Urinary bladder (tissue), 4 donors: ENCODE data around the gene CEACAM20. TPM values are rescaled to one million over a fixed set of nuclear protein-coding genes. Genes with fewer than 3 reads are reported as not detected.

Experiments used
- DNase-seq: peaks from one replicate; pipeline ENCODE4 v3.0.0-alpha.2; 2015; ENCODE audit errors: extremely low spot score
- H3K27ac ChIP-seq: one replicate; pipeline ENCODE4 v1.5.1; 2013; ENCODE audit warnings: low read depth, mild to moderate bottlenecking, moderate library complexity
- H3K36me3 ChIP-seq: one replicate; pipeline ENCODE4 v1.6.1; 2013; ENCODE audit warnings: mild to moderate bottlenecking, moderate library complexity; ENCODE audit not compliant: insufficient read depth
- H3K4me1 ChIP-seq: one replicate; pipeline ENCODE4 v1.6.1; 2013; ENCODE audit warnings: mild to moderate bottlenecking, moderate library complexity; ENCODE audit not compliant: insufficient read depth
- H3K4me3 ChIP-seq: one replicate; pipeline ENCODE4 v1.5.1; 2013; ENCODE audit warnings: low read depth, low read length
- WGBS: extraction: QIAGEN DNeasy Blood & Tissue Kit; methylation state at CpG from one replicate; pipeline ENCODE4 v1.1.7; 2013; 5-methylcytosine and 5-hydroxymethylcytosine counted together
- polyA plus RNA-seq: library from polyadenylated mRNA; stranded (reverse); fragments of 200-250 nt; gene quantifications from one replicate; pipeline ENCODE4 v1.2.3, GENCODE V29; 2013
- total RNA-seq: library from RNA; depleted of rRNA; stranded (reverse); fragments of >200 nt; gene quantifications from one replicate; pipeline ENCODE4 v1.2.3, GENCODE V29; 2014
- donor health status: healthy with polysubstance abuse.
- donor health status: healthy.

CEACAM20 gene
- total RNA-seq, result not detected
- not detected for polyA plus RNA-seq

DNA sequence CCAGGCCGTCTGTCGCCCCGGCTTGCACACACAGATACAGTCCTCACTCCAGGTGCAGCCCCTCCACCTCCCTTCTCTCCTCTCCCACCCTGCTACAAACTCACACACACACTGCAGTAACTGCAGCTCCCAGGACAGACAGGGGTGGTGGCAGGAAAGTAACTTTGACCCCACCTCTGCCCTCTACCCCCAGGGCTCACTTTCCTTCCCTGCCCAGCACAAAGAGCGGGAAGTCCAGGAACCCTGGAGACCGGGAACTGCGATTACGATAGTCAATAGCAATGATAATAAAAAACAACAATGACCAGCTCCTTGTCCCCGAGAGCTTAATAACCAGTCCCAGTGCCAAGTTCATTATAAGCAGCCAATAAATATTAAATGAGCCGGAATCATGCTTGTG, at the start of gene CEACAM20:
Gene CEACAM20, minus strand, starts transcription at position 140 of the 400 bp plus-strand sequence. CDS start 166 bp downstream, outside the sequence.
- Histone ChIP-seq H3K4me1 (no peaks in the 10 kb centered on the region), H3K27ac (no peak within 1 kb of the TSS), H3K4me3 (no peak within 1 kb of the TSS), H3K36me3 (no peaks in the 10 kb centered on the region)
- WGBS, result 69% methylated on average over 9 of the region's 9 CpGs
- no peak for DNase-seq

DNA sequence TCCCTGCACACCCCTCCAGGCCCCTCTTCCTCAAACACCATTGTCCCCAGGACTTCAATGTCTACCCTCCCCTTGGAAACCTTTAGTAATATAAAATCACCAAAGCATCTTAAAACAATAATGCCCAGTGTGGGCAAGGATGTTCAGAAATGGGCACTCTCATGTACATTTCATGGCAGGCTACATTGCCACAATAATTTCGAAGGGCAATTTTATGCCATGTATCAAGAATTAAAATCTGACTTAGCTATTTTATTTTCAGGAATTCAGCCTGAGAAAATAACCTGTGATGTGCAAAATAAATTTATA, 48.0 kb upstream of the CEACAM20 start:
- 72% methylated on average over 1 of the region's 1 CpG for WGBS

DNA sequence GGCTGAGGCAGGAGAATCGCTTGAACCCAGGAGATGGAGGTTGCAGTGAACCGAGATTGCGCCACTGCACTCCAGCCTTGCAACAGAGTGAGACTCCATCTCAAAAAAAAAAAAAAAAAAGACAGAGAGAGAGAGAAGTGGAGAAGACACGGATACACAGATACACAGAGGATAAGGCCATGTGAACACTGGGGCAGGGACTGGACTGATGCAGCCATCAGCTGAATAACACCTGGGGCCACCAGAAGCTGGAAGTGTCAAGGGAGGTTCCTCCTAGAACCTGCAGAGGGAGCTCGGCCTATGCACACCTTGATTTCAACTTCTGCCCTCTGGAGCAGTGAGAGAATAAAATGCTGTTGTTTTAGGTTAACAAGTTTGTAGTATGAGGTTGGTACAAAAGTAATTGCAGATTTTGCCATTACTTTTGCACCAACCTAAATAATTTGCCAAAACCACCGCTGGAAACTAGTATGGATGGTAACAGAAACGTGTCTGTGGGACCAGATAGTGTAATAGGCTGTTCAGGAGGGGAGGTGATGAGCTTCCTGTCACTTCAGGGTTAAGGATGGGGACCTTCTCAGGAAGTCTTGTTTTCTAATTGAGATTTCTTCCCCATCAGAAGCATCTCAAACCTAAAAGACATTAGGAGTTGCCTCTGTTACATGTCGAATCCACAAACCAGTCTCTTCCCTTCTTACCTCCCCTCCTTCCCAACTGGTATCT, 47.5 kb upstream of the CEACAM20 start:
- WGBS, result 71% methylated on average over 8 of the region's 8 CpGs
- Histone ChIP-seq H3K4me1 (no peaks in the 10 kb centered on the region), H3K36me3 (no peaks in the 10 kb centered on the region), H3K27ac (no peak overlapping the region), H3K4me3 (no peak overlapping the region)
- DNase-seq, result no peak

More for the DNA sequence above, 48.0 kb upstream of the CEACAM20 start:
- H3K4me3 ChIP-seq, result no peak overlapping the region
- no peak for DNase-seq
- H3K4me1 ChIP-seq, result no peaks in the 10 kb centered on the region
- no peak overlapping the region for H3K27ac ChIP-seq
- no peaks in the 10 kb centered on the region for H3K36me3 ChIP-seq

DNA sequence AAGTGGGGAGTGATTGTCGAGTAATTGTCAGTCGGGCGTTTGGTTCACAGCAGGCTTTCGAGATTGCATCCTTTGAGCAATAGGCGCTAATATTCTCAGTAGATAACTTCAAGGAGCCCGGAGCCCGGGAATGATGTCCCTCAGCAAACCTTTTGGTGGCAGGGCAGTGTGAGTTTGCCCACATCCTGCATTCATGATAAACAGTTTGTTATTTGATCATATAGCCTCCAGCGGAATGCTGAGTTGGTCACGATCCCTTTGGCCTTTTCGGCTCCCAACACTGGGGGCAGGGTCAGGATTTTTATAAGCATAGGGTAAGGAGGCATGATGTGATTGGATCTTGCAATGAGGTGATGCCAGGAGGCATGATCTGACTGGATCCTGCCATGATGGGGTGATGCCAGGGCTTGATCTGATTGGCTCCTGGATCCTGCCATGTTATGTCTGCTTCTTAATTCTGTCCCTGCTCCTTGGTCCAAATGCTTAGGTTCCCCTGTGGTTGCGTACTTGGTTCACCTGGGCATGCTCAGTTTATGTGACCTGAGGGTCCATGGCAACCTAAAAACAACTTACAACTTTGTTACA, 45.7 kb upstream of the CEACAM20 start:
- Histone ChIP-seq H3K36me3 (no peaks in the 10 kb centered on the region), H3K4me3 (no peak overlapping the region), H3K27ac (no peak overlapping the region), H3K4me1 (no peaks in the 10 kb centered on the region)
- DNase-seq, result no peak
- WGBS, result 83% methylated on average over 11 of the region's 11 CpGs

DNA sequence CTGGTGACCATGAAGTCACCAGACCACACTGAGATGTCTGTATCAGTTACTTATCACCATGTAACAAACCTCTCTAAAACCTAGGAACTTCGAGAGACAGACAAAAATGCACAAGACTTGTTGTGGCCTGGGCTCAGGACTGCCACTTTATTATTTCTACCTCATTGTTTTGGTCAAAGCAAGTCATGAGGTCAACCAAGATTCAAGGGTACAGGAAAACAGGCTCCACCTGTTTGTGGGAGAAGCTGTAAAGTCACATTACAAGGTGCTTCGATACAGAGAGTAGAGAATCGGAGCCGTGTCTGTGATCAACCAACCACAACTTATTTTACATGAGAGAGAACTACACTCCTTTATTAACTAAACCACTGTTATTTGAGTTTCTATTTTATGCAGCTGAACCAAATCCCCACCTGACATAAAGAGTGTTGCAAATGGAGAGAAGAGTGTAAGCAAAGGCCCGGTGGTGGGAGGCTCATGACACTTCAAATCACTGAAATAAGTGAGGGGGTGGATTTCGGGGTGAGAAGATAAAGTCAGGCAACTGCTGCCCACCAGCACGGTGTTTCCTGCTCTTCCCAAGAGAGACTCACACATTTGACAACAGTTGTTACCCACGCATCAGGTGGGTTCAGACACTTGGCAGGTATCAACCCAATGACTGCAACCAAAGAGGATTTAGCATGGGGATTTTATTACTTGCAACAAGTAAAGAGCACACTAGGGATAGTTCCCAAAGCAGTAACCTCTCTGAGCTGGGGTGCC, 44.9 kb upstream of the CEACAM20 start:
- no peak for DNase-seq
- Histone ChIP-seq H3K4me1 (no peaks in the 10 kb centered on the region), H3K4me3 (no peak overlapping the region), H3K36me3 (no peaks in the 10 kb centered on the region), H3K27ac (no peak overlapping the region)
- WGBS, result 78% methylated on average over 8 of the region's 8 CpGs

DNA sequence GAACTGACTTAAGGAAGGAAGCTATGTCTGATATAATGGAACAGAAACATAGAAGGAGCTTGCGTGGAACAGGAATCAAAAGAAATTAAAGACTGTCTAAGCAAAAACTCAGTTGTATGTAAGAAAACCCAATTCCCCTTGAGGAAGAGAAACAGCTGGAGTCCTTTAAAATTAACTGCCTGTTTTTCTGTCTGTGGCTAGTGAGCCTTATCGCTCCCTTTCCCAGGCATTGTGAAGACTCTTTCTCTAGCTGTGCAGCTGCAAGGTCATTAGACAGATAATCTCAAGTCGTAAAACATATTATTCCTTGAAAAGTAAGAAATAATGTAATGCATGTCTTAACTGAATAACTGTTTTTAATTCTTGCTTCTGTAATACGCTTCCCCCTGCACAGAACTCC, 44.2 kb upstream of the CEACAM20 start:
- WGBS, result 29% methylated on average over 4 of the region's 4 CpGs
- Histone ChIP-seq H3K4me3 (no peak overlapping the region), H3K4me1 (no peaks in the 10 kb centered on the region), H3K27ac (no peak overlapping the region), H3K36me3 (no peaks in the 10 kb centered on the region)
- peak; percentile 13 for DNase-seq

DNA sequence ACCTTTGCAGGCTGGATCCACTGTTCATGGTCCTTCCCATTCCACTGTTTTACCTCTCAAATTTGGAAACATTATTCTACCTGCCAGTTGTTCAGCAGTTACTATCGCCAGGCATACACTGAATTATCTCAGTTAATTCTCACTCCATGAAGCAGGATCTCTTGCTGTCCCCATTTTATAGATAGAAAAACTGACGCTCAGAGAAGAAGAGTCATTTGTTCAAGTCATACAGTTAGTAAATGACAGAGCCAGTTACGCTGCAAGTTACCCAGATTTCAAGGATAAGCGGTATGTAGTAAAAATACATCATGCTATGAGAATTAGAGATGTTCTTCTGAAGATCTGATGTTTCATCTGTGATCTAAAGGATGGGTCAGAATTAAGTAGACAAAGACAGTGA, 43.7 kb upstream of the CEACAM20 start:
- no peaks in the 10 kb centered on the region for H3K36me3 ChIP-seq
- H3K4me1 ChIP-seq, result no peaks in the 10 kb centered on the region
- H3K27ac ChIP-seq, result no peak overlapping the region
- H3K4me3 ChIP-seq, result no peak overlapping the region
- WGBS, result 86% methylated on average over 4 of the region's 4 CpGs
- DNase-seq, result no peak

DNA sequence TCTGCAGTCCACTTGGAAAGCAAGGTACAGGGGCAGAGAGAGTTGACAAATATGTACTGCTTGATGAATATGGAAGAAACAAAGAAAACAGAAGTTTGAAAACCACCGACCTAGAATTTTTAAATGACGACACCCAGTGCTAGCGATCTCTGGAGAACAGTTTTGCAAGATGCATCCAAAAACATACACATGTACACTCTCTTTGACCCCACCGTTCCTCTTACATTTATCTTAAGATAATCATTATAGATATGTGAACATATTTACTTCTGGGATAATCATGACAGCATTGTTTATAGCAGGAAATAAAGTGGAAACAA, 43.1 kb upstream of the CEACAM20 start:
- H3K4me3 ChIP-seq, result no peak overlapping the region
- no peaks in the 10 kb centered on the region for H3K4me1 ChIP-seq
- DNase-seq, result no peak
- H3K36me3 ChIP-seq, result no peaks in the 10 kb centered on the region
- H3K27ac ChIP-seq, result no peak overlapping the region
- 40% methylated on average over 4 of the region's 4 CpGs for WGBS

DNA sequence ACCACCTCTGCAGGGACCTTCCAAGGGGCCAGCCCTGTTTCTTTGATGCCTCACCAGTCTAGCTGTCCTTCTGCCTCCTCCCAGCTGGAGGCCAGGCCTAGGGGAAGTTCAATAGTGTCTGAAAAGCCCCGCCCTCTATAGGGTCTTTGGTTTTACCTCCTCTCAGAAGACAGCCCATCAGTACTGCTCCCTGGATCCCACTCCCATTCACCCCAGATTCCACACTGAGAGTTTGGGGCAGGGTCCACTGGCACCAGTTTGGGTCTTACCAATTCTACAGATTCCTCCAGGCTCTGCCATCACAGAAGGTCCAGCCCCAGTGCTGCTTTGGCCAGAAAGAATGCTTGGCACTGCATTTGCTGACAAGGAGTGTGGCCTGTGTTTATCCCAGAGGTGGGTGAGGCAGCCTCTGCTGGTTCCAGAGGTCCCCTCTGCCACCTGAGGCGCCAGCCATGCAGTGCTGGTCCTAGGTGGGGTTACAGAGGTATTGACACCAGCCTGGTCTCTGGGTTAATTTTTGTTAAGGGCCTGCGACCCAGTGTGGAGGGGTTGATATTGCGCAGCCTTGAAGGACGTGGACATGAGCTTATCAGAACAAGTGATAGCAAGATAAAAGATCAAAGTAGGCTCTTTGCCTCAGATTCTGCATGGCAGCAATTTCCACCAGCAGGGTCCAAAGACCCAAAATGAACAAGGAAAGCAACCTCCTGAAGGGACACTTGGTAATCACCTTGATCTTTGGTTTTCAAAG, 42.5 kb upstream of the CEACAM20 start:
- no peak overlapping the region for H3K27ac ChIP-seq
- H3K4me3 ChIP-seq, result no peak overlapping the region
- no peak for DNase-seq
- H3K36me3 ChIP-seq, result no peaks in the 10 kb centered on the region
- no peaks in the 10 kb centered on the region for H3K4me1 ChIP-seq
- 76% methylated on average over 5 of the region's 5 CpGs for WGBS

DNA sequence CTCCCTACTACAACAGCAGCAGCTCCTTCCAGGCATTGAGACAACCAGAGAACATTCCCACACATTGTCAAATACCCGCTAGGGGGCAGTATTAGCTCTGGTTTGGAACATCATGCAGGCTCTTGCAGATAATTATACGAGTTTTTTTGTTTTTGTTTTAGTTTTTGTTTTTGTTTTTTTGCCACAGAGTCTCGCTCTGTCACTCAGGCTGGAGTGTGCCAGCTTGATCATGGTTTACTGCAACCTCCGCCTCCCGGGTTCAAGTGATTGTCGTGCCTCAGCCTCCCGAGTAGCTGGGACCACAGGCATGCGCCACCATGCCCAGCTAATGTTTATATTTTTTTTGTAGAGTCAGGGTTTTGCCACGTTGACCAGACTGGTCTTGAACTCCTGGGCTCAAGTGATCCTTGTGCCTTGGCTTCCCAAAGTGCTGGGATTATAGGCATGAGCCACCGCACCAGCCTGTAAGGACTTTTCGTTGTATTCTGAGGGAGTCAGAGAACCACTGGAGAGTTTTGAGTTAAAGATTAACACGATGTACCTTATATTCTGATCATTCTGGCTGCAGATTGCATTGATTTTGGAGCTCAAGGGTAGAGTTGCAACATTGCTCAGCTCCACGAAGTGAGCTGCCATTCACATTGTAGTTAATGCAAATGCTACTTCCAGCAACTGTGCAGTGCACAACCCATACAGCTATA, 41.7 kb upstream of the CEACAM20 start:
- Histone ChIP-seq H3K27ac (no peak overlapping the region), H3K36me3 (no peaks in the 10 kb centered on the region), H3K4me3 (no peak overlapping the region), H3K4me1 (no peaks in the 10 kb centered on the region)
- 53% methylated on average over 13 of the region's 13 CpGs for WGBS
- DNase-seq, result peak; percentile 36

DNA sequence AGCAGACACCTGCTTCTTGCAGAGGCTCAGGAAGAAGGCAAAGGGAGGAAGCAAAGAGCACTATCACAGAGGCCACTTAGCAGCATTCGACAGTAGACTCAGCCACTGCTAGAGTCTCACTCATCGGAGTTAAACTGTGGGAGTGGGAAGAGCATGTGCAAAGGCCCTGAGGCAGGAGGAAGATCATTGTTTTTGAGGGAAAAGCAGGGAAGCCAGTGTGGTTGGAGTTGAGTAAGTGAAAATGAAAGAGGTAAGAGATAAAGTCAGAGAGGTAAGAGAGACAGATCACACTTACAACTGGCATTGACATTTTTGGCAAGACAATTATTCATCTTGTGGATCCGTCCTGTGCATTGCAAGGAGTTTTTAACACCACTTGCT, 41.1 kb upstream of the CEACAM20 start:
- WGBS, result 45% methylated on average over 3 of the region's 3 CpGs
- H3K36me3 ChIP-seq, result no peaks in the 10 kb centered on the region
- no peak overlapping the region for H3K4me3 ChIP-seq
- H3K4me1 ChIP-seq, result no peaks in the 10 kb centered on the region
- DNase-seq, result no peak
- no peak overlapping the region for H3K27ac ChIP-seq

DNA sequence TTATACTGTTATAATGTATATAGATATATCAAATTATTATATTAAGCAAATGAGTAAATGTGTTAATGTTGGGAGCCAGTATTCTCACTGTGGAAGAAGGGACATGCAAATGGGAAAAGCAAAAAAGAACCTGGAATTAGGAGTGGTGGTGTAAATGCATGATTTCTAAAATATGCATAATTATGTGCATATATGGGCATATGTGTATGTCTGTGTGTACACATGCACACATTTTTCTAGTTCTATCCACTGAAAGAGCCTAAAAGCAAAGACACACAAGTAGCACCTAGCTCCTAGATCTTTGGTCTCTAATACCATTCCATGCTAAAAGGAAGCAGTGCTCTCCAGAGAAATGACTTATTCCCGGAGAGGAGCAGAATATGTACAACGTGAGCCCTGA, 38.3 kb upstream of the CEACAM20 start:
- Histone ChIP-seq H3K4me1 (no peaks in the 10 kb centered on the region), H3K4me3 (no peak overlapping the region), H3K27ac (no peak overlapping the region), H3K36me3 (no peaks in the 10 kb centered on the region)
- 57% methylated on average over 2 of the region's 2 CpGs for WGBS
- no peak for DNase-seq

DNA sequence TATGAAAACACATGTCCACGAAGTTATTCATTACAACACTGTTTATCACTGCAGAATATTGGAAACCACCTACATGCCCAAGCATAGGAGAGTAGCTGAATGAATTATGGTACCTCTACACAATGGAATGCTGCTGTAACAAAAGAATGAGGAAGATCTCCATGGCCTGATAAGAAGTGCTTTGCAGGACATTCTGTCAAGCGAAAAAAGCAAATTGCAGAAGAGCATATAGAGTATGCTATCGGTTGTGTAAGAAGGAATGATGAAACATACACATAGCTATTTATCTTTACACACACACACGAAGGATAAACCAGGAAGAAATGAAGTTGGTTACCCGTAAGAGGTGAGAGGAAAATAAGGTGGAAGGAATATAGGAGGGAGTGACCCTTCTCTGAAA, 37.5 kb upstream of the CEACAM20 start:
- Histone ChIP-seq H3K36me3 (no peaks in the 10 kb centered on the region), H3K4me3 (no peak overlapping the region), H3K4me1 (no peaks in the 10 kb centered on the region), H3K27ac (no peak overlapping the region)
- 43% methylated on average over 5 of the region's 5 CpGs for WGBS
- DNase-seq, result no peak
